GM19372 (cell line): Measurements from ENCODE around the gene PPM1G.
"Not testable (repeated sequence)": the region's sequence is repeated elsewhere in the genome, so short reads cannot be mapped to it uniquely, and the experiment has no call there.

Source experiments
- ATAC-seq: cut with Tn5 transposase; IDR thresholded peaks from one replicate; pipeline ENCODE4 v1.9.1; 2021; ENCODE audit warnings: mild to moderate bottlenecking, low read depth, moderate library complexity; ENCODE audit not compliant: unreplicated experiment

Gene PPM1G, protein sequence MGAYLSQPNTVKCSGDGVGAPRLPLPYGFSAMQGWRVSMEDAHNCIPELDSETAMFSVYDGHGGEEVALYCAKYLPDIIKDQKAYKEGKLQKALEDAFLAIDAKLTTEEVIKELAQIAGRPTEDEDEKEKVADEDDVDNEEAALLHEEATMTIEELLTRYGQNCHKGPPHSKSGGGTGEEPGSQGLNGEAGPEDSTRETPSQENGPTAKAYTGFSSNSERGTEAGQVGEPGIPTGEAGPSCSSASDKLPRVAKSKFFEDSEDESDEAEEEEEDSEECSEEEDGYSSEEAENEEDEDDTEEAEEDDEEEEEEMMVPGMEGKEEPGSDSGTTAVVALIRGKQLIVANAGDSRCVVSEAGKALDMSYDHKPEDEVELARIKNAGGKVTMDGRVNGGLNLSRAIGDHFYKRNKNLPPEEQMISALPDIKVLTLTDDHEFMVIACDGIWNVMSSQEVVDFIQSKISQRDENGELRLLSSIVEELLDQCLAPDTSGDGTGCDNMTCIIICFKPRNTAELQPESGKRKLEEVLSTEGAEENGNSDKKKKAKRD

DNA sequence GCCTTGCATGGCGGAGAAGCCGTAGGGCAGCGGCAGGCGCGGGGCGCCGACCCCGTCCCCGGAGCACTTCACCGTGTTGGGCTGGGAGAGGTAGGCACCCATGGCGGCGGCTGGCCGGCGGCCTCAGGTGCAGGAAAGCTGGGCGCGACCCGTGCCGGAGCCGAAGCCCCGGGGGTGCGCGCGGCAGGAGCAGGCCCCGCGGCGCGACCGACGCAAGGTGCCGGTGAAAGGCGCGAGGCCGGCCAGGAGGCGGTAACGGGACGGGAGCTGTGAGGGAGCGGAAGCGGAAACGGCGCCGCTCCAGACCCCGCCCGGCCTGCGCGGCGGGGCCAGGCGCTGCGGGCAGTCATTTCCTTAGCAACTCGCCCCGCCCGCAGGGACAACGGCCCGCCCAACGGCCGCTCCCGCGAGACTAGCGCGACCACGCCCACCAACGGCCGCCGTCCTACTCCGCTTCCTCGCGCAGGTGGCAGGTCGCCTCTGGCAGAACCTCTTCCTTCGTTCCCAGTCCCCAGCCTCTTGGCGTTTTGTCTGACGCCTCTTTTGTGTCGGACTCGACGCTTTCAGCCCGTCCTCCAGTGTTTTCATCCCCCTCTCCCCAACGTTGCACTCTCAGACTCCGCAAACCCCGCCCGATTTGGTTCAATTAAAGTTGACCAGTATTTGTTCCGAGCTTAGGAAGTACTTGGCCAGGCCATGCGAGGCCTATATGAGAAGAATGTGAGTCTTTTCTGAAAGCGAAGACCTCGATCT lies at the start of gene PPM1G:
Gene PPM1G (minus strand): TSS at position 271 of the 753 bp plus-strand sequence. CDS start 169 bp downstream, at position 102.
- peak; percentile 94 for ATAC-seq

DNA sequence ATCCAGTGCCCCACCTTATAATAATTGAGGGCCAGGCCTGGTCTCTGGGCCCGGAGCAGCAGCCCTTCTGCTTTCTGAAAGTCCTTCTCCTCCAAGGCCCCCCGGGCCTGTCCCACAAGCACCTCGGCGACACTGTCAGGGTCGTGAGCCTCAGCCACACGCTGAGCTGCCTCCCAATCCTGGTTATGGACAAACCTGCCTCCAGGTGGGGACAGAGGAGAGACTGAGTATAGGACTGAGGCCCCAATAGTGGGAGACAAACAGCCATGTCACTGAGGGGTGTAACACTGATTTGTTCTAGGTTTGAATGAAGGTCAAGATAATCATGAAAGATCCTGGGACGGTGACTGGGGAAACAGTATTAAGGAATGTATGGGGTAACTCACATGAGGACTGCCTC lies 44.6 kb upstream of the PPM1G start:
- ATAC-seq: no peak

DNA sequence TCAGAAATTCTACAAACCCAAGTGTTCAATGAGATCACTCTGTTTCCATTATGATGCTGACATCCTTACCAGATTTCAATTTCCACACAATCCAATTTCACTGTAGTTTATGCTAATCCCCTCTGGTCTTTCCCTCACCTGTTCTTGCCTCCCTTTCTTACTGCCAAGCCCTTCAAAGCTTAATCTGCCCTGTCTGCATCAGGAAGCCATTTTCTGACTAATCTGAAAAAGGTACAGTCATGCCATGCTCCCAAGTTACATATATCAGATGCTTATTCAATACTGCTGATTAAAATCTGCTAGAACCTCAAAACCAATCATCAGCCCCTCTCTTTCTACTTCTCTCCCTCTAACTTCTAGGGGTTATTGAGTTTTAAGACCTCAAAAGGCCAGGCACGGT lies 41.7 kb upstream of the PPM1G start:
- ATAC-seq: no peak

DNA sequence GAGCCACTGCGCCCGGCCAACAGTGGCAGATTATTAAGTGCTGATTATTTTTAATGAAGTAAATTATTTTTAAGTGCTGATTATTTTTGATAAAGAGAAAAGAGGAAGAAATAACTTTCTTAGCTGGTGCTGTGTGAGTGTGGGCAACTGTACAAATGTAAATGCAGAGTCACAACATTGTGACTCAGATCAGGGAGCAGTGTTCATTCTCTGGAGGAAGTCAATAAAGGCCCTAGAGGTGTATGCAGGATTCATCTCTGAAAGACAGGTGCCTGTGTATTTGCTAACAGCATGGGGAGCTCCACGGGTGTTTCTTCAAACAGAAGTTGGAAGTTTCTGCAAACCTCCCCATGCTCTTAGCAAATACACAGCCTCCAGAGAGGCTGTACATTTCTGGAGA lies 39.0 kb upstream of the PPM1G start:
- no peak for ATAC-seq

GRCh38 chr2:27446057-27446456 lies 36.7 kb upstream of the PPM1G start:
- no peak for ATAC-seq

DNA sequence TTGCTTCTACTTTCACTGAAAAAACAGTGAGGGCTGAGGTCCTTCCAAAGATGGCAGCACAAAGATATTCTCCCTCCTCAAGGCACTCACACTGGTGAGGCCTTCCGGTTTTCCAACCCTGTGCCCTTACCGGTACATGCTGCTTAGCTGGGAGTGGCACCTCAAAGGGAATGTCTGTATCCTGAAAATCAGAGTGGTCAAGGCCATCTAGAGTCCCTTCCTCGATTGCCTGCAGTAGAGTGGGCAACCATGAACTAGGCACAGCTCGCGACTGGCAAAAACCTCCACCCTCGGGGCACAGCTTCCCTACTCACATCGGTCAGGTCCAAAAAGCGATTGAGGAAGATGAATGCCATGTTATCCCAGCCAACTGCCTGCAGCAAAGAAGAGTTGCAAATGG lies 36.2 kb upstream of the PPM1G start:
- no peak for ATAC-seq

DNA sequence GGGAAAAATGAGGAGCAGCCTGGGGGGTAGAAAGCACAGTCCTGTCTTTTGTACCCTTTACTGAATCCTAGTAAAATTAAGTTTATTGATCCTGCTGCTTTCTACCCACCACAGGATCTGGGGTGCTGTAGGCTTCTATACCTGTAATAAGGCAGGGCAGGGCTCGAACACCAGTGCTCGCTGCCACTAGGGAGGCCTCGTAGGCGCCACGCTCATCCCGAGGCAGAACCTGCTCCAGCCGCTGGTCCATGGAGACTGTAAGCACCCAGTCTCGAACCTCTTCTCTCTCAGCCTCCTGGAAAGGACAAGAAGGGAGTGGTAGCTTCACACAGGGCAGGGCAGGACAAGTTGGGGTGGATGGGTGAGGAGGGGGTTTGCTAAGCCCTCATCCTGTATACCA lies 35.8 kb upstream of the PPM1G start:
- ATAC-seq: no peak

DNA sequence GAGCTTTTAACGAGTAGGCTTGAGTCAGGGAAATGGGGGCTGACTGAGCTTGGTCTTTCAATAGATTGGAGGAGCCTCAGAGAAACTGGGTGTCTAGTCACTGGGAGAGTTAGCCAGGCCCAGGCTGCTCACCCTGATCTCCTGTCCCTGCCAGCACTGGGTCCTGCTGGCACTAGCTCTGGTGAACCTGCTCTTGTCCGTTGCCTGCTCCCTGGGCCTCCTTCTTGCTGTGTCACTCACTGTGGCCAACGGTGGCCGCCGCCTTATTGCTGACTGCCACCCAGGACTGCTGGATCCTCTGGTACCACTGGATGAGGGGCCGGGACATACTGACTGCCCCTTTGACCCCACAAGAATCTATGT lies 33.5 kb upstream of the PPM1G start:
- no peak for ATAC-seq

DNA sequence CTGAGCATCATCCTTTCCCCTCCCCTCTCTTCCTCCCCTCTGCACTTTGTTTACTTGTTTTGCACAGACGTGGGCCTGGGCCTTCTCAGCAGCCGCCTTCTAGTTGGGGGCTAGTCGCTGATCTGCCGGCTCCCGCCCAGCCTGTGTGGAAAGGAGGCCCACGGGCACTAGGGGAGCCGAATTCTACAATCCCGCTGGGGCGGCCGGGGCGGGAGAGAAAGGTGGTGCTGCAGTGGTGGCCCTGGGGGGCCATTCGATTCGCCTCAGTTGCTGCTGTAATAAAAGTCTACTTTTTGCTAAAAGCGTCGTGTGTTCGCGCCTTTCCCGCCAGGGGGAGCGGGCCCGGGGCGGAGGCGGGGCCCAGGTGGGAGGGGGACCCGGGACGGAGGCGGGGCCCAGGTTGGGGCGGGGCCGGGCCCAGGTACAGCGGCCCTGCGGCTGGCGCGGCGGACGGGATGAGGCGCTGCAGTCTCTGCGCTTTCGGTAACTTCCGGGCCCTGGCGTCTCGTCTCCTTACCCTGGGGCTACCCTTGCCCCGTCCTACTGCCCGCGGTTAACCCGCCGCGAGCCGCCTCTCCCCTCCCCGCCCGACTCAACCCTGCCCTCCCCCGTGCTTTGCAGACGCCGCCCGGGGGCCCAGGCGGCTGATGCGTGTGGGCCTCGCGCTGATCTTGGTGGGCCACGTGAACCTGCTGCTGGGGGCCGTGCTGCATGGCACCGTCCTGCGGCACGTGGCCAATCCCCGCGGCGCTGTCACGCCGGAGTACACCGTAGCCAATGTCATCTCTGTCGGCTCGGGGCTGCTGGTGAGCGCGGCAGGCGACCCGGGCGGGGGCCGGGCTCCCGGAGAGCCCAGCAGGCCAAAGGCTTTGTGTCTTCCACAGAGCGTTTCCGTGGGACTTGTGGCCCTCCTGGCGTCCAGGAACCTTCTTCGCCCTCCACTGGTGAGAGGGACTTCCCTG lies 32.8 kb upstream of the PPM1G start, which contains the start of gene KRTCAP3:
Gene KRTCAP3 (plus strand): TSS at position 424 of the 962 bp plus-strand sequence. CDS start 32 bp downstream, at position 456.
- peak; percentile 59 for ATAC-seq

DNA sequence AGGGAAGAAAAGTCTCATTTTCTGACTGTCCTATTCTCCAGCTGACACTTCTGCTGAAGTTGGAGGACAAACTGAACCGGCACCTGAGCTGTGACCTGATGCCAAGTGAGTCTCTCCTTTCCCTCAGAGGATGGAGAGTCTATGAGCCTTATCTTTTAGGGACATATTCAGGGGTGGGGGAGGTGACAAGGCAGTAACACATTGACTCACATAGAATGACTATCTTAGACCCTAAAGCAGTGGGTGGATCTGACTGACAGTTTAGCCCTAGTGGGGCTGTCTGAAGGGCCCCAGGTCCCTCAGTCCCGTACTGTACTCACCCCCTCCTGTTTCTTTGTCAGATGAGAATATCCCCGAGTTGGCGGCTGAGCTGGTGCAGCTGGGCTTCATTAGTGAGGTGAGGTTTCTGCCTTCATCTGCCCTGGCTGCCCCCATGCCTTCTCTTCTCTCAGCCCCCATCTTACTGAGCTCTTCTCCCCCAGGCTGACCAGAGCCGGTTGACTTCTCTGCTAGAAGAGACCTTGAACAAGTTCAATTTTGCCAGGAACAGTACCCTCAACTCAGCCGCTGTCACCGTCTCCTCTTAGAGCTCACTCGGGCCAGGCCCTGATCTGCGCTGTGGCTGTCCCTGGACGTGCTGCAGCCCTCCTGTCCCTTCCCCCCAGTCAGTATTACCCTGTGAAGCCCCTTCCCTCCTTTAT lies 32.0 kb upstream of the PPM1G start:
- ATAC-seq: no peak

DNA sequence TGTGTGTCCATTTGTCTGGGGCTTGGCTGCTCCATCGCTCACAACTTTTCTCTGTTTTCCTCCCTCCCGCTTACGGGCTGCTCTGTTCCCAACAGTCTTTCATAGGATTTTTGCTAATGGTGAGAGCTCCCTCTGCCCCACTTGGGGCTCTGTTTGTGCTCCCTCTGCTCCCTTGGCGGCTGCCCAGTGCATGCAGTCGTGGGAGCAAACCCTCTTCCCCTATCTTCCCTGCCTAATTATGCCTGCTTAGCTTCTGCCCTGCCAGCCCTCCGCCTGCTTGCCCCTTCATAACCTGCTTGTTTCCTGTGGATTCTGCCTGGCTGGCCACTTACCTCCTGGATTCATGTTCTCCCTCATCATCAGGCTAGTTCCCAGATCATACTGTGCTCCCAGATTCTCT lies 26.2 kb upstream of the PPM1G start:
- no peak for ATAC-seq

- ATAC-seq: no peak
Measured at GRCh38 chr2:27431395-27431794, 22.0 kb upstream of the PPM1G start.

GRCh38 chr2:27428978-27429541 lies 19.7 kb upstream of the PPM1G start:
- peak; percentile 53 for ATAC-seq

DNA sequence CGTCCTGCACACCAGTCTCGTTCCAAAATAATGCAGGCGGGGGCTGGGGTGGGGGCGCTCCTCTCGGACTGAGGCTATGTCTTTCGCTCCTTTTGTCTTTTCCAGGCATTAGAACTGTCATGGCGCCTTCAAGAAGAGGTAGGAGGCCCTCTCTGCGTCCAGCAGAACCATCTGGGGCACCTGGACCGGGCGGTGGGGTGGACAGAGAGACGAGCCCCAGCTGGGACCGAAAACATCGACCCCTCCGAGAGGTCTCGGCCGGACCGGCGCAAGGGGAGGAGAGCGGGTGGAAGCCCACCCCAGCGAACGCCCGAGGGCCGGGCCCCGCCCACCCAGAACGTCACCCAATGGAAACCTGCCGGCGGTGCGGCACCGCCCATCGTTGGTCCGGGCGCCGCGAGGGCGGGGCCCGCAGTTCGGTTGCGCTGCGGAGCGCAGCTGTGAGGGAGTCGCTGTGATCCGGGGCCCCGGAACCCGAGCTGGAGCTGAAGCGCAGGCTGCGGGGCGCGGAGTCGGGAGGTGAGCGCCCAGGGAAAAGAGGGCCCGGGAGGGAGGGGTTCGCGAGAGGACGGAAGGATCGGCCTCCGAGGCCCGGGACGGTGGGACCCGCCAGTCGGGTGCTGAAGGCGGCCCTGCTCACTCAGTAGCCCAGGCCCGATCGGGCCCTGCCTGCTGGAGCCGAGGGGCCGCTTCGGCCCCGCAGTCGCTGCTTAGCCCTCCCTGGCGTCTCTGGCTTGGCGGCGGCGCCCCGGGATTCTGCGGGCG lies 19.0 kb upstream of the PPM1G start, which contains the start of gene NRBP1:
Gene NRBP1 (plus strand): TSS at position 419 of the 765 bp plus-strand sequence. CDS start 4,643 bp downstream, outside the sequence.
- ATAC-seq: peak; percentile 88

- ATAC-seq: no peak
Measured at GRCh38 chr2:27427863-27428212, 18.4 kb upstream of the PPM1G start.

- ATAC-seq: not testable (repeated sequence)
Measured at GRCh38 chr2:27425039-27425438, 15.6 kb upstream of the PPM1G start.

DNA sequence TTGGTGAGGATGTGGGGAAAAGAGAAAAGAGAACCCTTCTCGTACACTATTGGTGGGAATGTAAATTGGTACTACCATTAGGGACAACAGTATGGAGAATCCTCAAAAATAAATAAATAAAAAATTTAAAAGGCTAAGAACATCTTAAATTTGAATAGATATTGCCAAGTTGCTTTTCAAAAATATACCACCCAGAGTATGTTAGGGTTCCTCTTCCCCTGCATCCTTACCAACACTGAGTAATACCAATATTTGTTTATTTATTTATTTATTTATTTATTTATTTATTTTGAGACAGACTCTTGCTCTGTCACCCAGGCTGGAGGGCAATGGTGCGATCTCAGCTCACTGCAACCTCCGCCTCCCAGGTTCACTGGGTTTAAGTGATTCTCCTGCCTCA lies 13.6 kb upstream of the PPM1G start:
- no peak for ATAC-seq

DNA sequence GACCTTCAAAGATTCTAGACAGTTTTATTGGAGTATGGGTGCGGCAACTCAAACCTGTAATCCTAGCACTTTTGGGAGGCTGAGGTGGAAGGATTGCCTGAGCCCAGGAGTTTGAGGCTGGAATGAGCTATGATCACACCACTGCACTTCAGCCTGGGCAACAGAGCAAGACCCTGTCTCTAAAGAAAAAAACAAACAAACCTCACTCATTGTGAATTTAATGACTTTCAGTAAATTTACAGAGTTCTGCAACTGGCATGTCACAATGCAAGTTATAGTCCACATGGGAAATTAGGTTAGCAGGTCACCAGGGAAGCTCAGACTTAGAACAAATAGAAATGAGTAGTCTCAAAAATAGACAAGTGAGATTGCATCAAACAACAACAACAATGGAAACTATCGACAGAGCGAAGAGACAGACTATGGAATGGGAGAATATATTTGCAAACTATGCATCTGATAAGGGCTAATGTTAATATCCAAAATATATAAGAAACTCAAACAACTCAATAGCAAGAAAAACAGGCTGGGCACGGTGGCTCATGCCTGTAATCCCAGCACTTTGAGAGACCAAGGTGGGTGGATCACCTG lies 12.4 kb upstream of the PPM1G start:
- no peak for ATAC-seq
